ENCODE measurements around the gene DNAH2. TPM values are rescaled to one million over a fixed set of nuclear protein-coding genes. Genes with fewer than 3 reads are reported as not detected.

The DNAH2 gene
- total and polyA plus RNA-seq, 2 donors (not counting 3 experiments of a cell fraction or from before 2014, with no cell fraction given) = 0.10 to 0.11 TPM

DNA sequence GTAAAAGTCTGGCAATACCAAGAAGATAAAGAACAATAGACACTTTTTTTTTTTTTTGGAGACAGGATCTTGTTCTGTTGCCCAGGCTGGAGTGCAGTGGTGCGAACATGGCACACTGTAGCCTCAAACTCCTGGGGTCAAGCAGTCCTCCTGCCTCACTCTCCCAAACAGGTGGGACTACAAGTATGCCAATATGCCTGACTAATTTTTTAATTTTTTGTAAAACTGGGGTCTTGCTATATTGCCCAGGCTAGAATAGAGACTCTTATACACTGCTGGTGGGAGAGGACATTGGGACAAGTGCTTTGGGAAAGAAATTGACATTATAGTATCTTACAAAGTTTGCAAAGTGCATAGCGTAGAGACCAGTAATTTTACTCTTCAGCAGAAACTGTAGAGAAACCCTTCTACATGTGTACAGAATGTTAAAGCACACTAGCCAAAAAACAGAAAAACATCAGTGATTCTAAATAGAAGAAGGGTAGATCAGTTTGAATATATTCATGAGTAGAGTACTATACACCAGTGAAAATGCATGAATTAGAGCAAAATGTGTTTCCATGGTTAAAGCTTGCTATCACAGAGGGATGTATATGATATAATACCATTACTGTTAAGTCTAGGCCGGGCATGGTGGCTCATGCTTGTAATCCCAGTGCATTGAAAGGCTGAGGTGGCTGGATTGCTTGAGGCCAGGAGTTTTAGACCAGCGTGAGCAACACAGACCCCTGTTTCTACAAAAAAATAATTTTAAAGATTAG is 19.5 kb upstream of the DNAH2 start:
- H3K9me3 ChIP-seq (replicated peaks; ENCODE audit: control insufficient read depth, insufficient read depth, low read length) = no peaks in the 10 kb centered on the region
- no peak overlapping the region for H3K4me2 ChIP-seq (ENCODE audit: insufficient read depth, low read length)
- ChIA-PET POLR2A (no interaction called here), CTCF (no interaction called here)
- H2AFZ ChIP-seq (ENCODE audit: low read depth, low read length) = no peak overlapping the region
- H3K9ac ChIP-seq (replicated peaks; ENCODE audit: extremely low read depth, insufficient read depth, low read length) = no peak overlapping the region
- no TSS peak for BruUV-seq (replicated peaks)
- H3K4me3 ChIP-seq (replicated peaks in 1 of 3; ENCODE audit: insufficient read depth in 1 of 3, low read depth in 1 of 3, low read length in 3 of 3) = no peak overlapping the region
- TF ChIP-seq FOS (IDR thresholded peaks at IDR 0.05; ENCODE audit: borderline replicate concordance, insufficient read depth, low read length) (no peak), POLR2A (IDR thresholded peaks at IDR 0.05; ENCODE audit: low read depth, low read length) (no peak), POLR2AphosphoS5 (IDR thresholded peaks at IDR 0.05; ENCODE audit: insufficient read depth, low read depth, low read length) (no peak), JUN (IDR thresholded peaks at IDR 0.05; ENCODE audit: borderline replicate concordance, insufficient read depth, insufficient read length, low read depth) (no peak), EZH2 (IDR thresholded peaks at IDR 0.05; ENCODE audit: borderline replicate concordance, low read depth, low read length, severe bottlenecking) (no peak), MYC (IDR thresholded peaks at IDR 0.05; ENCODE audit: low read depth, low read length) (no peak), GATA2 (IDR thresholded peaks at IDR 0.05; ENCODE audit: insufficient read depth, insufficient read length, low read depth, low read length) (no peak)
- TF ChIP-seq, protein P1, sequence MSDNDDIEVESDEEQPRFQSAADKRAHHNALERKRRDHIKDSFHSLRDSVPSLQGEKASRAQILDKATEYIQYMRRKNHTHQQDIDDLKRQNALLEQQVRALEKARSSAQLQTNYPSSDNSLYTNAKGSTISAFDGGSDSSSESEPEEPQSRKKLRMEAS (IDR thresholded peaks at IDR 0.05; ENCODE audit: insufficient read depth, insufficient read length) = no peak
- TF ChIP-seq, protein P2, sequence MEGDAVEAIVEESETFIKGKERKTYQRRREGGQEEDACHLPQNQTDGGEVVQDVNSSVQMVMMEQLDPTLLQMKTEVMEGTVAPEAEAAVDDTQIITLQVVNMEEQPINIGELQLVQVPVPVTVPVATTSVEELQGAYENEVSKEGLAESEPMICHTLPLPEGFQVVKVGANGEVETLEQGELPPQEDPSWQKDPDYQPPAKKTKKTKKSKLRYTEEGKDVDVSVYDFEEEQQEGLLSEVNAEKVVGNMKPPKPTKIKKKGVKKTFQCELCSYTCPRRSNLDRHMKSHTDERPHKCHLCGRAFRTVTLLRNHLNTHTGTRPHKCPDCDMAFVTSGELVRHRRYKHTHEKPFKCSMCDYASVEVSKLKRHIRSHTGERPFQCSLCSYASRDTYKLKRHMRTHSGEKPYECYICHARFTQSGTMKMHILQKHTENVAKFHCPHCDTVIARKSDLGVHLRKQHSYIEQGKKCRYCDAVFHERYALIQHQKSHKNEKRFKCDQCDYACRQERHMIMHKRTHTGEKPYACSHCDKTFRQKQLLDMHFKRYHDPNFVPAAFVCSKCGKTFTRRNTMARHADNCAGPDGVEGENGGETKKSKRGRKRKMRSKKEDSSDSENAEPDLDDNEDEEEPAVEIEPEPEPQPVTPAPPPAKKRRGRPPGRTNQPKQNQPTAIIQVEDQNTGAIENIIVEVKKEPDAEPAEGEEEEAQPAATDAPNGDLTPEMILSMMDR (IDR thresholded peaks at IDR 0.05; ENCODE audit: extremely low read depth in 1 of 2, insufficient read depth in 1 of 2, low read depth in 1 of 2, low read length in 2 of 2) = no peak
- DNase-seq (ENCODE audit: low read depth, low spot score) = no peak
- intact Hi-C loops (cut with micrococcal nuclease) (no loop called here), dilution Hi-C loops (cut with MboI; ENCODE audit: extremely low pct_ligation_motif_present, low sequenced_read_pairs) (no loop called here)
- H3K27me3 ChIP-seq (ENCODE audit: control insufficient read depth in 2 of 2, insufficient read depth in 2 of 2, low read length in 2 of 2) = no peaks in the 10 kb centered on the region
- H3K36me3 ChIP-seq (ENCODE audit: control insufficient read depth in 2 of 2, extremely low read depth in 1 of 2, insufficient read depth in 2 of 2, low read length in 2 of 2) = peaks cover 0 to 8% of the 10 kb centered on the region in 2 experiments
- H3K9me1 ChIP-seq (replicated peaks; ENCODE audit: control insufficient read depth, extremely low read depth, insufficient read depth, low read length) = no peaks in the 10 kb centered on the region
- no peaks in the 10 kb centered on the region for H3K4me1 ChIP-seq (ENCODE audit: control insufficient read depth, extremely low read depth, insufficient read depth, low read length)
- FAIRE-seq = no peak
- no peaks in the 10 kb centered on the region for H4K20me1 ChIP-seq (replicated peaks; ENCODE audit: control insufficient read depth, extremely low read depth, insufficient read depth, low read length)
- H3K27ac ChIP-seq (ENCODE audit: insufficient read depth, low read depth, low read length) = no peak overlapping the region
- no peaks in the 10 kb centered on the region for H3K79me2 ChIP-seq (ENCODE audit: control insufficient read depth, insufficient read depth, low read length)
